ENCODE data around the gene PTRH2.

Gene PTRH2

DNA sequence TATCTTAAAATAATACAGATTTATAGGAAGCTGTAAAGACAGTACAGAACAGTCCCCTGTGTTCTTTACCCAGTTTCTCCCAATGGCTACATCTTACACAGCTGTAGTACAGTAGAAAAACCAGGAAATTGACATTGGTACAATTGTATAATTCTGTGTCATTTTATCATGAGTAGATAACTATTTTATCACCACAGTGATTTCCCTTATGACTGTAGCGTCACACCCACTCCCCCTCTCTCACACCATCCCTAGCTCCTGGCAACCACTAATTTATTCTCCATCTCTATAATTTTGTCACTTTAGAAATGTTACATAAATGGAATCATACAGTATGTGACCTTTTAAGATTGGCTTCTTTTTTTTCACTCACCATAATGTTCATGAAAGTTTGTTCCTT, 56.6 kb downstream of the PTRH2 start:
- Histone ChIP-seq H3K4me3 (no peak overlapping the region), H4K20me1 (no peaks in the 10 kb centered on the region), H3K4me1 (peaks cover 15% of the 10 kb centered on the region), H3K27ac (no peak overlapping the region), H3K27me3 (no peaks in the 10 kb centered on the region), H3K4me2 (no peak overlapping the region), H3K9ac (no peak overlapping the region), H3K9me3 (peaks cover 32% of the 10 kb centered on the region), H3K36me3 (peaks cover 98% of the 10 kb centered on the region)
- no peak for TF ChIP-seq Cebpa-rat (IDR thresholded peaks at IDR 0.05)

DNA sequence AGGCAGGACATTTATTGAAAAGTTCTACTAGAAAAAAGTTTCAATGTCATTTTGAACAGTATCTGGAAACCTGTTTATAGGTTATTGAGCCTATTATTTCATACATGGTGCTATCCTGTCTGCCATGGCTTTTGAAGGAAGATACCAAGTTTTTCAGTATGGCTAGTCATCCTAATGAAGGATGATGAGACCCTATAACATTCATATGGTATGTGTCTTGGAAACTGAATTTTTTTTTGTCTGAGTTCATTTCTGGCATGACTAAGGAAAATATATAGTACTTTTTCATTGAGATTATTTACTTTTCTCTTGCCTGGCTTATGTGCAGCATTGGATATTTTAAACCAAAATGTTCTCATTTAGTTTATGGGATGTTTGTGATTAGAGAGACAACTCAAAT, 57.3 kb downstream of the PTRH2 start:
- H3K4me2 ChIP-seq: no peak overlapping the region
- no peak overlapping the region for H3K9ac ChIP-seq
- H4K20me1 ChIP-seq: no peaks in the 10 kb centered on the region
- peaks cover 23% of the 10 kb centered on the region for H3K4me1 ChIP-seq
- no peak for TF ChIP-seq Cebpa-rat (IDR thresholded peaks at IDR 0.05)
- H3K4me3 ChIP-seq: no peak overlapping the region
- peaks cover 90% of the 10 kb centered on the region for H3K36me3 ChIP-seq
- no peaks in the 10 kb centered on the region for H3K27me3 ChIP-seq
- no peak overlapping the region for H3K27ac ChIP-seq
- peaks cover 32% of the 10 kb centered on the region for H3K9me3 ChIP-seq
